ENCODE data around the gene CREB5.
"Not testable (repeated sequence)": the region's sequence is repeated elsewhere in the genome, so short reads cannot be mapped to it uniquely, and the experiment has no call there.

The CREB5 gene

DNA sequence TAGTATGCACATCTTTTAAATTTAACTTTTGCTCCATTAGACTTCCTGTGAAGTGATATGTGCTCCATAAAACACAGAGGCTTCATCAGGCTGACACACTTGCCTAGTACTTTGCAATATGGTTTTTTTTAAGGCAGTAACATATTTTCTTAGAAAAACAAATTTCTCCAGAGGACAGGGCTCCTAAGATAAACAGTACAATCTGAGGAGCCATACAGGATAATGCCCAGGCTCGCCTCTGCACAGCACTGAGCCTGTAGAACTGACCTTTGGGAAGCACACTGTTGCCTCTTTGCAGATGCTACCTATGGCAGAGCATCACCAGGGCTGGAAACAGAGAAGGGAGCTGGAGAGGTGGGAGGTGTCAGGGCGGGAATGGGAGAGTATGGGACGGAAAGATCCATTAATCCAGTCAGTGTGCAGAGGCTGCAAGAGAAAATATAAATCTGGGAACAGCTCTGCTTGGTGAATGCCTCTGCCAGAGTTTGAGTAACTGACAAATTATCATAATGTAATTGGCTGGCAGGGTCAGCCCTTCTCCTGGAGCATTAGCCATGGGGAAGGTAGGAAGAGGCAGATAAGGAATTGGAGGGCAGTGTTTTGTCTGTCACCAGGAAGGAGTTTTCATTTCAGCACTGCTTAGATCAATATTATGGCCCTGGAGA is 132.3 kb downstream of the CREB5 start:
- TF ChIP-seq, protein P1, sequence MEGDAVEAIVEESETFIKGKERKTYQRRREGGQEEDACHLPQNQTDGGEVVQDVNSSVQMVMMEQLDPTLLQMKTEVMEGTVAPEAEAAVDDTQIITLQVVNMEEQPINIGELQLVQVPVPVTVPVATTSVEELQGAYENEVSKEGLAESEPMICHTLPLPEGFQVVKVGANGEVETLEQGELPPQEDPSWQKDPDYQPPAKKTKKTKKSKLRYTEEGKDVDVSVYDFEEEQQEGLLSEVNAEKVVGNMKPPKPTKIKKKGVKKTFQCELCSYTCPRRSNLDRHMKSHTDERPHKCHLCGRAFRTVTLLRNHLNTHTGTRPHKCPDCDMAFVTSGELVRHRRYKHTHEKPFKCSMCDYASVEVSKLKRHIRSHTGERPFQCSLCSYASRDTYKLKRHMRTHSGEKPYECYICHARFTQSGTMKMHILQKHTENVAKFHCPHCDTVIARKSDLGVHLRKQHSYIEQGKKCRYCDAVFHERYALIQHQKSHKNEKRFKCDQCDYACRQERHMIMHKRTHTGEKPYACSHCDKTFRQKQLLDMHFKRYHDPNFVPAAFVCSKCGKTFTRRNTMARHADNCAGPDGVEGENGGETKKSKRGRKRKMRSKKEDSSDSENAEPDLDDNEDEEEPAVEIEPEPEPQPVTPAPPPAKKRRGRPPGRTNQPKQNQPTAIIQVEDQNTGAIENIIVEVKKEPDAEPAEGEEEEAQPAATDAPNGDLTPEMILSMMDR (IDR thresholded peaks at IDR 0.05; ENCODE audit: insufficient read depth, missing control alignments): no peak
- DNase-seq (ENCODE audit: insufficient read length, low spot score): no peak
- FAIRE-seq: no peak

DNA sequence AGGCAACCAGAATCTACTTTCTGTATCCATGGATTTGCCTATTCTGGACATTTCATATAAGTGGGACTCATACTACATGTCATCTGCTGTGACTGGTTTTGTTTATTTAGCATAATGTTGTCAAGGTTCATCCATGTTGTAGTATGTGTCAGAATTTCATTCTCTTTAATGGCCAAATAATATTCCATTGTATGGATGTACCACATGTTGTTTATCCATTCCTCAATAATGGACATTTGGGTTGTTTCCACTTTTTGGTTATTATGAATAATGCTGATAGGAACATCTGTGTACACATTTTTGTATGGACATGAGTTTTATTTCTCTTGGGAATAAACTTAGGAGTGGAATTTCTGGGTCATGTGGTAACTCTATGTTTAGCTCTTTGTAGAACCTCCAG is 133.7 kb downstream of the CREB5 start:
- no peak for DNase-seq (ENCODE audit: insufficient read length, low spot score)
- no peak for FAIRE-seq
- TF ChIP-seq, protein P1 (IDR thresholded peaks at IDR 0.05; ENCODE audit: insufficient read depth, missing control alignments): no peak

DNA sequence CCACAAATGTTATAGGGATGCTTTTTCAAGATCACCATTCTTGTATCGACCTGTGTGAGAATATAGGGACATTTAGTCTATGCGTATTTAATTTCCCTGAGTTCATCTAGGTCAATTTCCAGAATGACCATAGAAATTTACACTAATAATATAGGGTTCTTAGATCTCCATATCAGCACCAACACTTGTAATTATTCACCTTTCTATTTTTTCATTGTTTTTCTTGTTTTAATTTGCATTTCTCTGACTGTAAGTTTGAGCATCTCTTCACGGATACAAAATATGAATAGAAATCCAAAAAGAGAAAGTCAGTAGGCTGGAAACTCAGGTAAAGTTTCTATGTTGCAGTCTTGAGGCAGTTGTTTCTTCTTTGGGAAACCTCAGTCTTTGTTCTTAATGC is 134.8 kb downstream of the CREB5 start:
- DNase-seq (ENCODE audit: insufficient read length, low spot score): no peak
- TF ChIP-seq, protein P1 (IDR thresholded peaks at IDR 0.05; ENCODE audit: insufficient read depth, missing control alignments): no peak
- FAIRE-seq: no peak

DNA sequence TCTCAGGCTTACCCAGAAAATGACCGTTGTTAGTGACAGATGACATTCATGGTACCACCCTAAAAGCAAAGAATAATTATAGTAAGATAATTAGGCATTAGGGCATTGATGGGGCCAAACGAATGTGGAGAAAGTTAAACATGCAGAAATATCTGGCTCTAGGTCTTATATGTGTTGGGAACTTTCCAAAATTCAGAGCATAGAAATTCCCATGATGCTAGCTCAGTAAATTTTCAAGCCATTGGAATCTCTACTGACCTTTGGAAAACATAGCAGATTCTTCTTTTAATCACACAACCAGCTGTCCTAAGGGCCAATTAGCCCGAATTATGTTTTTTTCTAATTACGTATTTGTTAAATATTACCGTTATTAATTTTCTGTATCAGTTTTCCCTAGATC is 136.1 kb downstream of the CREB5 start:
- DNase-seq (ENCODE audit: insufficient read length, low spot score) (no peak), FAIRE-seq (no peak)
- TF ChIP-seq, protein P1 (IDR thresholded peaks at IDR 0.05; ENCODE audit: insufficient read depth, missing control alignments): no peak

DNA sequence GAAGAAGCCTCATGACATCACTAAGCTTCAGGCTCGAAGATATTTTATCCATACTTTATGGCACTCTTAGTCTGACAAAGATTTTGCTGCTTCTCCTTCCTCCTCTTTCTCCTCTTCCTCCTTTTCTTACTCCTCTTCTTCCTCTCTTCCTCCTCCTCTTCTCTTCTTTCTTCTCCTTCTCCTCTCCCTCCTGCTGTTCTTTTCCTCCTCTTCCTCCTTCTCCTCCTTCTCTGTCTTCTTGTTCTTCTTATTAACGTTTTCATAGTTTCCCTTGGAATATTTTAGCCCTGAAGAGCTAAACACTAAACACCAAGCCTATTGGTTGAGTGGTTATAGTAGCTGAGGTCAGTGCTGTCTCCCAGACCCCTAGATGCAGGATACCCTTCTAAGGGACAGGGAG is 137.7 kb downstream of the CREB5 start:
- DNase-seq (ENCODE audit: insufficient read length, low spot score) (no peak), FAIRE-seq (no peak)
- TF ChIP-seq, protein P1 (IDR thresholded peaks at IDR 0.05; ENCODE audit: insufficient read depth, missing control alignments): no peak

DNA sequence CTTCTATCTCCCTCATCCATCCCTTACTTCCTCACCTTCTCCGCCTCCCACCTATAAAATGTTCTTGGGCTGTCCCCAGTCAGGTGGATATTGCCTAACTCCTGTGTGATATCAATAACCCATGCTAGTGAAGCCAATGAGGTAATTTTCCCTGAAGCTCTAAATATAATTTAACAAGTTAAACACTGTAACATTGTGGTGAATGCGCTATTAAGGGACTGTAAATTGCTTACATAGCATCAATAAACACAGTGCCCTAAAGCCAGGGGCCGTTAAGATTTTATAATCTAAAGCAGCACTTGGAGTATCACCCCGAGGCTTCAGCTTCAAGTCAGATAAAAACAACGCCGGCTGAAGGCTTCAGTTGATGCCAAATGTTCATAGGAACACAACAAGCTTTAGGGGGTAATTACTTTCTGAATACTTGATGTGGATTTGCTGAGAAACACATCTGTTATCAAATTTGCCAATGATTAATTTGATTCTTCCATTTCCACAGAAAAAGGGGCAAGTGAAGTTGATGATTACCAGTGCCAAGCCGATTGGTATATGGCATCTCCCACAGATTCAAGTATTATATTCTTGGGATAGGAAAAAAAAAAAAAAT is 138.4 kb downstream of the CREB5 start:
- FAIRE-seq: no peak
- TF ChIP-seq, protein P1 (IDR thresholded peaks at IDR 0.05; ENCODE audit: insufficient read depth, missing control alignments): no peak
- no peak for DNase-seq (ENCODE audit: insufficient read length, low spot score)

DNA sequence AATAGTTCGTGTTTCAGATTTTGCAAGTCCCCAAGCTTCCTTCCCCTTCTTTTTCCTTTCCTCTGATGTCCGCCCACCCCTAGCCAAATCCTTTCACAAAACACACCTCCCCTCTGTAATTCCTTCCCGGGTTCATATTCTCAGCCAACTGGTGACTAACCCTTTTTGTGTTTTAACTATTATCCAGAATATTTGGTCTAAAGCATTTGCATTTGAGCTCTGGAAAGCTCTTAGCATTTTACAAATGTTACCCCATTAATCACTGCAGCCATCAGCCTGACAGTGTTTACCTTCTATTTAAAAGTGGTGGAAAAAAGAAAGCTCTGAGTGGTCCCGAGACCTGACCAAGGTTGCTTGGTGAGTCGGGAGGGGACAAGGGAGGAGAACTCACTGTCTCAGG is 139.0 kb downstream of the CREB5 start:
- no peak for DNase-seq (ENCODE audit: insufficient read length, low spot score)
- TF ChIP-seq, protein P1 (IDR thresholded peaks at IDR 0.05; ENCODE audit: insufficient read depth, missing control alignments): no peak
- FAIRE-seq: no peak

DNA sequence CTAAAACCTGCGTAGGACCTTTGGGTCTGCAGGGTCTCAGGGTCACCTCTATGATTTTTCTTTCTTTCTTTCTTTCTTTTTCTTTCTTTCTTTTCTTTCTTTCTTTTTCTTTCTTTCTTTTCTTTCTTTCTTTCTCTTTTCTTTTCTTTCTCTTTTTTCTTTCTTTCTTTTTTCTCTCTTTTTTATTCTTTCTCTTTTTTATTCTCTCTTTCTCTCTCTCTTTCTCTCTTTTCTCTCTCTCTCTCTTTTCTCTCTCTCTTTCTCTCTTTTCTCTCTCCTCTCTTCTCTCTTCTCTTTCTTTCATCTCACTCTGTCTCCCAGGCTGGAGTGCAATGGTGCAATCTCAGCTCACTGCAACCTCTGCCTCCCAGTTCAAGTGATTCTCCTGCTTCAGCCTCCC is 139.4 kb downstream of the CREB5 start:
- not testable (repeated sequence) for DNase-seq (ENCODE audit: insufficient read length, low spot score); FAIRE-seq

Measured in D721Med (cell line).